RWPE2 (cell line): ENCODE data around the gene HECW1.

Experiments used
- ATAC-seq: fragments of 200-7000 bp; cut with Tn5 transposase; 3 replicates; pipeline ENCODE4 v1.9.1; 2021; ENCODE audit warnings: low read depth
- DNase-seq: peaks from one replicate; pipeline ENCODE4 v3.0.0-alpha.2; 2020; ENCODE audit warnings: low spot score
- H3K27ac ChIP-seq: fragments of 450-650 bp; 2 replicates; pipeline ENCODE4 v1.5.1; 2017; ENCODE audit warnings: mild to moderate bottlenecking; ENCODE audit not compliant: poor library complexity, severe bottlenecking
- H3K27me3 ChIP-seq: fragments of 250-450 bp; sonication (Bioruptor Pico); 2 replicates; pipeline ENCODE4 v1.5.1; 2021; ENCODE audit warnings: mild to moderate bottlenecking, moderate library complexity; ENCODE audit not compliant: insufficient read depth, poor library complexity, severe bottlenecking
- H3K36me3 ChIP-seq: fragments of 250-450 bp; sonication (Bioruptor Pico); 2 replicates; pipeline ENCODE4 v1.5.1; 2020; ENCODE audit warnings: low read depth, mild to moderate bottlenecking, moderate library complexity
- H3K4me1 ChIP-seq: fragments of 250-450 bp; sonication (Bioruptor Pico); 2 replicates; pipeline ENCODE4 v1.5.1; 2021; ENCODE audit warnings: mild to moderate bottlenecking, moderate library complexity; ENCODE audit not compliant: insufficient read depth, poor library complexity, severe bottlenecking
- H3K4me3 ChIP-seq: fragments of 250-450 bp; sonication (Bioruptor Pico); 2 replicates; pipeline ENCODE4 v1.5.1; 2021; ENCODE audit warnings: mild to moderate bottlenecking, moderate library complexity; ENCODE audit not compliant: severe bottlenecking
- H3K9me3 ChIP-seq: fragments of 250-450 bp; sonication (Bioruptor Pico); 2 replicates; pipeline ENCODE4 v1.5.1; 2021; ENCODE audit warnings: mild to moderate bottlenecking, moderate library complexity; ENCODE audit not compliant: severe bottlenecking
- TF ChIP-seq, protein P1 (sequence below): fragments of 450-650 bp; IDR thresholded peaks from one replicate; pipeline ENCODE4 v1.5.1; 2017; ENCODE audit warnings: mild to moderate bottlenecking, moderate library complexity; ENCODE audit not compliant: poor library complexity, severe bottlenecking

HECW1 gene

DNA sequence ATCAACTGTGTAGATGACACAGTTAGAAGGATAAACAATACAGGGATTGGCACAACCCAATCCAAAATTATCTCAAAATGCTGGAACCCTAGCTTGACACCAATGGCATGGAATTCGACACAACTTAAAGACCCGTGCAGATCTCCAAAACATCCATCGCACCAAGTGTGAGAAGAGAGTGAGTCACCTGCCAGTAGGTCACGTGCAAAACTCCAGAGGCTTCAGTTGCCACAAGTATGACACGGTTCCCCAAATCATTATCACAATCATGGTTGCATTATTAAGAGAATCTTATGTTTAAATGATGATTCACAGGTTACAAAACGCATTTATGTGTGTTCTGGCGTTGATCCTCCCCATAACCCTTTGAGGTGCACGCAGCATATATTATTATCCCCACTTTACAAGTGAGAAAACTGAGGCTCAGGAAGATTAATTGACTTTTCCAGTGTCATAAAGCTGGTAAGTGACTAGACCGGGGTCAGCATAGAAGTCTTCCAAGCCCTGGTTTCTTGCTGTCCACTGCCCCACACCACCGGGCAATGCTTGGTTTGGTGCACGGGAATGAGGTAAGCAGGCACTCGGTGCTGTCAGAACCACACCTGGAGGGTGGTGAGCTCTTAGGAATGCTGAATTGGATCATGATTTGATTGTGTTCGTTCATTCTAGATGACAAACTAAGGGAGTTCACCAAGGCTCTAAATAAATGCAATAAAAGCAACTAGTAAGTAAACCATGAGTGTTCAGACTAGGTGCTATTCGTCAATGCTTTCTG, 446.9 kb downstream of the HECW1 start:
- Histone ChIP-seq H3K36me3 (no peaks in the 10 kb centered on the region), H3K4me3 (no peak overlapping the region), H3K4me1 (peaks cover 8% of the 10 kb centered on the region), H3K27me3 (no peaks in the 10 kb centered on the region), H3K27ac (no peak overlapping the region), H3K9me3 (no peaks in the 10 kb centered on the region)
- ATAC-seq = no peak
- no peak for DNase-seq
- TF ChIP-seq, protein P1, sequence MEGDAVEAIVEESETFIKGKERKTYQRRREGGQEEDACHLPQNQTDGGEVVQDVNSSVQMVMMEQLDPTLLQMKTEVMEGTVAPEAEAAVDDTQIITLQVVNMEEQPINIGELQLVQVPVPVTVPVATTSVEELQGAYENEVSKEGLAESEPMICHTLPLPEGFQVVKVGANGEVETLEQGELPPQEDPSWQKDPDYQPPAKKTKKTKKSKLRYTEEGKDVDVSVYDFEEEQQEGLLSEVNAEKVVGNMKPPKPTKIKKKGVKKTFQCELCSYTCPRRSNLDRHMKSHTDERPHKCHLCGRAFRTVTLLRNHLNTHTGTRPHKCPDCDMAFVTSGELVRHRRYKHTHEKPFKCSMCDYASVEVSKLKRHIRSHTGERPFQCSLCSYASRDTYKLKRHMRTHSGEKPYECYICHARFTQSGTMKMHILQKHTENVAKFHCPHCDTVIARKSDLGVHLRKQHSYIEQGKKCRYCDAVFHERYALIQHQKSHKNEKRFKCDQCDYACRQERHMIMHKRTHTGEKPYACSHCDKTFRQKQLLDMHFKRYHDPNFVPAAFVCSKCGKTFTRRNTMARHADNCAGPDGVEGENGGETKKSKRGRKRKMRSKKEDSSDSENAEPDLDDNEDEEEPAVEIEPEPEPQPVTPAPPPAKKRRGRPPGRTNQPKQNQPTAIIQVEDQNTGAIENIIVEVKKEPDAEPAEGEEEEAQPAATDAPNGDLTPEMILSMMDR = no peak

DNA sequence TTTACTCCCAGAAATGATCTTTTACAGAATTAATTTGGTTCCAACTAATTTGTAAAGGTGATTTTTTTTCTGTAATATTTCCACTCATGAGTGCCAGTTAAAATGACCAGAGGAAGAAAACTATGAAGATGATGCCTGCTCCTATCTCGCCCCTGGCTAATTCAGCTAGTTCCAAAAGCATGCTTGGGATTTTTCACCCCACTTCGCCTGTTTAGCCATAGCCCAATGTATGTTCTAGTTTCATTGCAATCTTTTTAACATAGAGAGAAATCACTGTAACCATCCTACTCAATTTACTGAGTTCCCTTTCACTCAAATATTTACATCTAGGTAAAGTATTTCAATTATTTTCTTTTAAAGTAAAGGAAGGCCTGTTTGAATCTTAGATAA, 447.5 kb downstream of the HECW1 start:
- DNase-seq (no peak), ATAC-seq (no peak)
- H3K4me1 ChIP-seq = peaks cover 8% of the 10 kb centered on the region
- H3K27me3 ChIP-seq = no peaks in the 10 kb centered on the region
- no peak overlapping the region for H3K27ac ChIP-seq
- H3K9me3 ChIP-seq = no peaks in the 10 kb centered on the region
- TF ChIP-seq, protein P1 = no peak
- no peak overlapping the region for H3K4me3 ChIP-seq
- H3K36me3 ChIP-seq = no peaks in the 10 kb centered on the region

DNA sequence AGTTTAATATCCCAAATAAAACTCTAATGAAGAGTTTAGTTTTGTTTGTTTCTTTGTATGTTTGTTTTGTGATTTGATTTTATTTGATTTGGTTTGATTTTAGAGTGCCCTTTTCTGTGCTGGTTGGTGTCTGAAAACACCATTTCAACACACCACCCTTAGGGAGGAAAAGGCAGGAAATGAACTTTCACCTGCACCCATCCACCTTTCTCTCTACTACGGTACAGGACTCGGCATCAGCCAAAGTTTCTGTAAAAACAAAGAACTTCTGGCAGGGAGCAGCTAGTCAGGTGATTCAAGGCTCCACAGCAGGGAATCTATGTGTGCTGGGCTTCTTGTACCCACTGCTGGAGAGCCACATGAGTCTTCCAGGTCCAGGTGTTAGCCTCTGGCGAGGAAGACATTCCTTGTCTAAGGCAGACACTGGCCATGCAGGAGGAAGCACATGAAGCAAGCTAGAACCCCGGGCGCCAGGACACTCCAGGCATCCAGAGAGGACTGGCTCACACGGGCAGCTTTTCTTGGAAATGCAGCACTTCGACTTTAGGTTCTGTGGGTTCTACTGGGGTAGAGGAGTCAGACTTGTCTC, 448.4 kb downstream of the HECW1 start:
- DNase-seq (no peak), ATAC-seq (no peak)
- no peak overlapping the region for H3K4me3 ChIP-seq
- TF ChIP-seq, protein P1 = no peak
- H3K9me3 ChIP-seq = no peaks in the 10 kb centered on the region
- peaks cover 8% of the 10 kb centered on the region for H3K4me1 ChIP-seq
- no peaks in the 10 kb centered on the region for H3K27me3 ChIP-seq
- H3K27ac ChIP-seq = no peak overlapping the region
- no peaks in the 10 kb centered on the region for H3K36me3 ChIP-seq

DNA sequence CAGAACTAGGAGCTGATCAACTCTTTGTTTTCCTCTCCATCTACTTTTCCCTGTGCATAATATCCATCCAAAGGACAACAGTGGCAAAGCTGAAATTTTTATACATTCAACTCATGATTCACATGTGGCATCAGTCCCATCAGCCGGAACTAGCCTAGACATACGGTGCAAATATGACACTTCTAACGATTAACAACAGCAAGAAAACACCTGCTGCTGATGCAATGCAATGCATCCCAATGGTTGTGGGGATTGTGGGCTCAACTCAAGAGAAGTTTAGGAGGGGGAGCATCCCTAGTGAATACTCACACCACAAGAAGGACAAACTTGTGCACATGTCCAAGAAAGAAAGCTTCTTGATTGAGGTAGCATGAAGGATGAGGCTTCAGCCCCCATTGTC, 449.9 kb downstream of the HECW1 start:
- Histone ChIP-seq H3K36me3 (no peaks in the 10 kb centered on the region), H3K4me1 (peaks cover 9% of the 10 kb centered on the region), H3K4me3 (no peak overlapping the region), H3K9me3 (no peaks in the 10 kb centered on the region), H3K27ac (no peak overlapping the region), H3K27me3 (no peaks in the 10 kb centered on the region)
- TF ChIP-seq, protein P1 = no peak
- ATAC-seq (no peak), DNase-seq (no peak)

DNA sequence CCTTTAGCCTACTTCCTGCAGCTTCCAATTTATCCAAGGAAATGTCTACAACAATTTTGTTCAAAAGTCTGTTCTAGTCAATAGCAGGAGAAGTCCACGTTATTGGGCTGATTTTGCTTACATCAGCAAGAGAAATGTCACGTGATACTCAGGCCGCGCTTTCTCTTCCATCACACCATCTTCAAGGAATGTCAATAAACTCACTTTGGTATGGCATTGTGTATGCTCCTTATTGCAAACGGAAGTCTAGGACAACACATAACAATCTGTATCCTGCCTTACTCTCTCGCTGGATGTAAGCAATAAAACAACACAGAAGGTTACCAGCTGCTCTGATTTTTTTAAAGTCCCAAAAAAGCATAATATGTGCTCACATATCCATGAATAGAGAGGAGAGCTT, 453.3 kb downstream of the HECW1 start:
- Histone ChIP-seq H3K4me1 (peaks cover 35% of the 10 kb centered on the region), H3K36me3 (no peaks in the 10 kb centered on the region), H3K27ac (no peak overlapping the region), H3K9me3 (no peaks in the 10 kb centered on the region), H3K4me3 (no peak overlapping the region), H3K27me3 (no peaks in the 10 kb centered on the region)
- no peak for ATAC-seq
- no peak for DNase-seq
- TF ChIP-seq, protein P1 = no peak
